ENCODE measurements around the gene CYSTM1.
A peak's percentile ranks its signal among the peaks of the same experiment; 100 is the strongest.

The CYSTM1 gene

DNA sequence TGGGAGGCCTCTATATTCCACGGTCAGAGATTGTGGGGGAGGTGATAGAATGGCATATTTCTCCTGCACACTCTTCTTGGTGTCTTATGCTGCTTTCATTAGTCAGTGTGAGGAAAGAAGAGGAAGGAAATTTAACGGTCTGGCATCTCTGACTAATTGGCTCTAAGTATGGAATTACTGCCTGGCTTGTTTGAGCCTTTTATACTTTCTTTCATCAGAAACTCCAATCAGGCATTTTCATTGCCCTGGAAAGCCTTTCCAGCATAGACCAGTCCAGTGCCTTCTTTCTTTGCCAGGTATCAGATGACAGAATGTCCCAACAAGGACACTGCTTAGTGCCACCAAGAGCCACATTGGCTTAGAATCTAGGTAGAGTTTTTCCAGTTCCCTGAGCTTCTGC, 30.2 kb downstream of the CYSTM1 start:
- DNase-seq = peak in 2 of 3 donors; percentile 45 to 50
- WGBS (ENCODE audit: insufficient coverage) = no CpG with 5 or more reads among the region's 2 CpGs
- POLR2A ChIA-PET = no interaction called here

DNA sequence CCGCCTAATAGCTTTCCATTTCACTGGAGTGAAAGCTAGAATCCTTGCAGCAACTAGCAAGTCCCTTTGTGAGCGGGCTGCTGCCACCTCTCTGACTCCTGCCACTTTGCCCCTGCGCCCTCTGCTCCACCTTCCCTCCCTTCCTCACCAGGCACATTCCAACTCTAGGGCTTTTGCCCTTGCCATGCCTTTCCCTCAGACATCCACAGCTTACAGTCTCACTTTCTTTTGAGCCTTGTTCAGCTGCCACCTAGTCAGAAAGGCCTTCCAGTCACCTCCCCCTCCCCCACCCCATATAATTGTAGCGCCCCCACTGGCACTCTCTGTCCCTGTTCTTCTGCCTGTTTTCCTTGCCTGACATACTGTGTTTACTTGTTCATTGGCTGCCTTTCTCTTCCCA, 31.0 kb downstream of the CYSTM1 start:
- no peaks in the 10 kb centered on the region for H3K9me3 ChIP-seq (ENCODE audit: control extremely low read depth in 1 of 5, control insufficient read depth in 4 of 5, insufficient read depth in 2 of 5, low read depth in 1 of 5, low read length in 4 of 5)
- ChIA-PET POLR2A (no interaction called here), CTCF (interaction anchor here (1.2 to 1.9 kb wide), 8 partner anchors 8 to 139 kb away, joined by 3 to 7 read pairs (median 4); no protein-coding TSS in a partner anchor)
- DNase-seq = no peak
- H3K4me3 ChIP-seq (ENCODE audit: control insufficient read depth in 1 of 7, extremely low read depth in 1 of 7, insufficient read depth in 4 of 7, low read depth in 2 of 7, low read length in 6 of 7) = no peak overlapping the region
- H3K4me1 ChIP-seq (ENCODE audit: control extremely low read depth in 1 of 4, control insufficient read depth in 4 of 4, insufficient read depth in 4 of 4, low read length in 3 of 4) = peaks cover 9 to 24% (median 10%) of the 10 kb centered on the region in 4 experiments
- H3K27me3 ChIP-seq (replicated peaks in 2 of 5; ENCODE audit: control insufficient read depth in 4 of 5, insufficient read depth in 5 of 5, low read length in 4 of 5) = no peaks in the 10 kb centered on the region
- WGBS (ENCODE audit: insufficient coverage) = 97% methylated on average over 3 of the region's 4 CpGs
- H3K36me3 ChIP-seq (ENCODE audit: control insufficient read depth in 4 of 4, insufficient read depth in 4 of 4, low read length in 3 of 4) = no peaks in the 10 kb centered on the region
- H3K27ac ChIP-seq (ENCODE audit: insufficient read depth in 1 of 2, low read depth in 1 of 2, low read length in 2 of 2, poor library complexity in 1 of 2, severe bottlenecking in 2 of 2) = no peak overlapping the region

More for the DNA sequence above, 30.2 kb downstream of the CYSTM1 start:
- H3K36me3 ChIP-seq (ENCODE audit: control insufficient read depth in 4 of 4, insufficient read depth in 4 of 4, low read length in 3 of 4) = no peaks in the 10 kb centered on the region
- H3K27me3 ChIP-seq (replicated peaks in 2 of 5; ENCODE audit: control insufficient read depth in 4 of 5, insufficient read depth in 5 of 5, low read length in 4 of 5) = no peaks in the 10 kb centered on the region
- CTCF ChIA-PET = interaction anchor here (1.3 to 1.9 kb wide), 4 partner anchors 10 to 25 kb away, joined by 4 to 5 read pairs (median 4); no protein-coding TSS in a partner anchor
- no peak overlapping the region for H3K27ac ChIP-seq (ENCODE audit: insufficient read depth in 1 of 2, low read depth in 1 of 2, low read length in 2 of 2, poor library complexity in 1 of 2, severe bottlenecking in 2 of 2)
- peaks cover 9 to 24% (median 10%) of the 10 kb centered on the region in 4 experiments for H3K4me1 ChIP-seq (ENCODE audit: control extremely low read depth in 1 of 4, control insufficient read depth in 4 of 4, insufficient read depth in 4 of 4, low read length in 3 of 4)
- no peak overlapping the region for H3K4me3 ChIP-seq (ENCODE audit: control insufficient read depth in 1 of 7, extremely low read depth in 1 of 7, insufficient read depth in 4 of 7, low read depth in 2 of 7, low read length in 6 of 7)
- H3K9me3 ChIP-seq (ENCODE audit: control extremely low read depth in 1 of 5, control insufficient read depth in 4 of 5, insufficient read depth in 2 of 5, low read depth in 1 of 5, low read length in 4 of 5) = no peaks in the 10 kb centered on the region

- H3K27ac ChIP-seq (ENCODE audit: insufficient read depth in 1 of 2, low read depth in 1 of 2, low read length in 2 of 2, poor library complexity in 1 of 2, severe bottlenecking in 2 of 2) = no peak overlapping the region
- H3K4me3 ChIP-seq (ENCODE audit: control insufficient read depth in 1 of 7, extremely low read depth in 1 of 7, insufficient read depth in 4 of 7, low read depth in 2 of 7, low read length in 6 of 7) = no peak overlapping the region
- no peaks in the 10 kb centered on the region for H3K9me3 ChIP-seq (ENCODE audit: control extremely low read depth in 1 of 5, control insufficient read depth in 4 of 5, insufficient read depth in 2 of 5, low read depth in 1 of 5, low read length in 4 of 5)
- ChIA-PET CTCF (interaction anchor here (0.8 to 1.9 kb wide), 8 partner anchors 8 to 151 kb away, joined by 3 to 7 read pairs (median 4); no protein-coding TSS in a partner anchor), POLR2A (no interaction called here)
- no peaks in the 10 kb centered on the region for H3K36me3 ChIP-seq (ENCODE audit: control insufficient read depth in 4 of 4, insufficient read depth in 4 of 4, low read length in 3 of 4)
- DNase-seq = no peak
- H3K4me1 ChIP-seq (ENCODE audit: control extremely low read depth in 1 of 4, control insufficient read depth in 4 of 4, insufficient read depth in 4 of 4, low read length in 3 of 4) = peaks cover 9 to 24% (median 10%) of the 10 kb centered on the region in 4 experiments
- H3K27me3 ChIP-seq (replicated peaks in 2 of 5; ENCODE audit: control insufficient read depth in 4 of 5, insufficient read depth in 5 of 5, low read length in 4 of 5) = no peaks in the 10 kb centered on the region
- 100% methylated on average over 1 of the region's 2 CpGs for WGBS (ENCODE audit: insufficient coverage)
Observed at GRCh38 chr5:140207250-140207964, 32.4 kb downstream of the CYSTM1 start.

- ChIA-PET CTCF (no interaction called here), POLR2A (no interaction called here)
- Histone ChIP-seq H3K36me3 (ENCODE audit: control insufficient read depth in 4 of 4, insufficient read depth in 4 of 4, low read length in 3 of 4) (no peaks in the 10 kb centered on the region), H3K27me3 (replicated peaks in 2 of 5; ENCODE audit: control insufficient read depth in 4 of 5, insufficient read depth in 5 of 5, low read length in 4 of 5) (no peaks in the 10 kb centered on the region), H3K27ac (ENCODE audit: insufficient read depth in 1 of 2, low read depth in 1 of 2, low read length in 2 of 2, poor library complexity in 1 of 2, severe bottlenecking in 2 of 2) (no peak overlapping the region), H3K4me3 (ENCODE audit: control insufficient read depth in 1 of 7, extremely low read depth in 1 of 7, insufficient read depth in 4 of 7, low read depth in 2 of 7, low read length in 6 of 7) (no peak overlapping the region), H3K4me1 (ENCODE audit: control extremely low read depth in 1 of 4, control insufficient read depth in 4 of 4, insufficient read depth in 4 of 4, low read length in 3 of 4) (peaks cover 9 to 24% (median 10%) of the 10 kb centered on the region in 4 experiments), H3K9me3 (ENCODE audit: control extremely low read depth in 1 of 5, control insufficient read depth in 4 of 5, insufficient read depth in 2 of 5, low read depth in 1 of 5, low read length in 4 of 5) (no peaks in the 10 kb centered on the region)
- DNase-seq = no peak
Observed at GRCh38 chr5:140208065-140208464, 33.1 kb downstream of the CYSTM1 start.

DNA sequence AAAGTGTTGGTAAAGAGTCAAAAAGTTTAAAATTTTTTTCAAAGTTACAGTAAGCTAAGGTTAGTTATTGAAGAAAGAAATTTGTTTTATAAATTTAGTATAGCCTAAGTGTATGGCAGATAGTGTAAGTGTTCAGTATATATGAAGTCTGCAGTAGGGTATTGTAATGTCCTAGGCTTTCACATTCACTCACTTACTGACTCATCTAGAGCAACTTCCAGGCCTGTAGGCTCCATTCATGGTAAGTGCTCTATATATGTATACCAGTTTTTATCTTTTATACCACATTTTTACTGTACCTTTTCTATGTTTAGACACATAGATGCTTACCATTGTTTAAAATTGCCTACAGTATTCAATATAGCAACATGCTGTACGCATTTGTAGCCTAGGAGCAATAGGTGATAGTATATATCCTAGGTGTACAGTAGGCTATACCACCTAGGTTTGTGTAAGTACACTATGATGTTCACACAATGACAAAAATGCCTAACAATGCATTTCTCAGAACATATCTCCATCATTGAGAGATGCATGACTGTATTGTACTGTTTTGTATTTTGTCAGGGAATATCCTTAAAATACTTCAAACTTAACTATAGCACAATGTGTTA, 38.5 kb downstream of the CYSTM1 start:
- WGBS (ENCODE audit: insufficient coverage) = no CpG with 5 or more reads among the region's 1 CpG
- Histone ChIP-seq H3K9me3 (ENCODE audit: control extremely low read depth in 1 of 5, control insufficient read depth in 4 of 5, insufficient read depth in 2 of 5, low read depth in 1 of 5, low read length in 4 of 5) (no peaks in the 10 kb centered on the region), H3K36me3 (ENCODE audit: control insufficient read depth in 4 of 4, insufficient read depth in 4 of 4, low read length in 3 of 4) (no peaks in the 10 kb centered on the region), H3K4me1 (ENCODE audit: control extremely low read depth in 1 of 4, control insufficient read depth in 4 of 4, insufficient read depth in 4 of 4, low read length in 3 of 4) (peaks cover 2 to 12% (median 12%) of the 10 kb centered on the region in 4 experiments), H3K27ac (ENCODE audit: insufficient read depth in 1 of 2, low read depth in 1 of 2, low read length in 2 of 2, poor library complexity in 1 of 2, severe bottlenecking in 2 of 2) (no peak overlapping the region), H3K4me3 (ENCODE audit: control insufficient read depth in 1 of 7, extremely low read depth in 1 of 7, insufficient read depth in 4 of 7, low read depth in 2 of 7, low read length in 6 of 7) (no peak overlapping the region), H3K27me3 (replicated peaks in 2 of 5; ENCODE audit: control insufficient read depth in 4 of 5, insufficient read depth in 5 of 5, low read length in 4 of 5) (peaks cover 0 to 15% (median 4%) of the 10 kb centered on the region in 5 experiments)
- CTCF ChIA-PET = interaction anchor here (0.9 kb wide), 1 partner anchor 26 kb away, joined by 3 read pairs; no protein-coding TSS in a partner anchor
- POLR2A ChIA-PET = no interaction called here
- no peak for DNase-seq

- 83% methylated on average over 2 of the region's 4 CpGs for WGBS (ENCODE audit: insufficient coverage)
- Histone ChIP-seq H3K27me3 (replicated peaks in 2 of 5; ENCODE audit: control insufficient read depth in 4 of 5, insufficient read depth in 5 of 5, low read length in 4 of 5) (peaks cover 0 to 15% (median 5%) of the 10 kb centered on the region in 5 experiments), H3K4me1 (ENCODE audit: control extremely low read depth in 1 of 4, control insufficient read depth in 4 of 4, insufficient read depth in 4 of 4, low read length in 3 of 4) (peaks cover 2 to 12% (median 12%) of the 10 kb centered on the region in 4 experiments), H3K27ac (ENCODE audit: insufficient read depth in 1 of 2, low read depth in 1 of 2, low read length in 2 of 2, poor library complexity in 1 of 2, severe bottlenecking in 2 of 2) (no peak overlapping the region), H3K9me3 (ENCODE audit: control extremely low read depth in 1 of 5, control insufficient read depth in 4 of 5, insufficient read depth in 2 of 5, low read depth in 1 of 5, low read length in 4 of 5) (no peaks in the 10 kb centered on the region), H3K4me3 (ENCODE audit: control insufficient read depth in 1 of 7, extremely low read depth in 1 of 7, insufficient read depth in 4 of 7, low read depth in 2 of 7, low read length in 6 of 7) (no peak overlapping the region), H3K36me3 (ENCODE audit: control insufficient read depth in 4 of 4, insufficient read depth in 4 of 4, low read length in 3 of 4) (no peaks in the 10 kb centered on the region)
- ChIA-PET POLR2A (interaction anchor here (0.8 kb wide), 1 partner anchor 100 kb away, joined by 3 read pairs; no protein-coding TSS in a partner anchor), CTCF (interaction anchor here (0.9 to 1.5 kb wide), 7 partner anchors 8 to 30 kb away, joined by 3 to 4 read pairs (median 4); no protein-coding TSS in a partner anchor)
- DNase-seq = peak; percentile 70 to 91 (median 89)
Observed at GRCh38 chr5:140214831-140215230, 39.8 kb downstream of the CYSTM1 start.

DNA sequence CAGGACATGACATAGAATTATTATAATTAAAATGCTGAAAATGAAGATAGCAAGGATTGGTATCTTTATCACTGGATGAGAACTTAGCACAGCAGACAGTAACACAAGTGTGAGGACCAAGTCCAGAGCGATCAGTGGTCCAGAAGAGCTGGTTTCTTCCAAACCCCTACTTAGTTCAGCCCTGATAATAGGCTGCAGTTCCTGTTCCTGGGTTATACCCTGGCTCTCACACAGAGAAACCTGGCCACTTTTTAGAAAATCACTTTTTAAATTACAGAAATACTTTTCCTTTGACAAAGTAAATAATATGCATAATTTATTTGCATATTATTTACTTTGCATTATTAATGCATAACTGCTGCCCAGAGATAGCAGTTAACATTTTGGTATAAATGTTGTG, 40.3 kb downstream of the CYSTM1 start:
- Histone ChIP-seq H3K4me3 (ENCODE audit: control insufficient read depth in 1 of 7, extremely low read depth in 1 of 7, insufficient read depth in 4 of 7, low read depth in 2 of 7, low read length in 6 of 7) (no peak overlapping the region), H3K4me1 (ENCODE audit: control extremely low read depth in 1 of 4, control insufficient read depth in 4 of 4, insufficient read depth in 4 of 4, low read length in 3 of 4) (peaks cover 2 to 12% (median 12%) of the 10 kb centered on the region in 4 experiments), H3K27me3 (replicated peaks in 2 of 5; ENCODE audit: control insufficient read depth in 4 of 5, insufficient read depth in 5 of 5, low read length in 4 of 5) (peaks cover 0 to 15% (median 6%) of the 10 kb centered on the region in 5 experiments), H3K36me3 (ENCODE audit: control insufficient read depth in 4 of 4, insufficient read depth in 4 of 4, low read length in 3 of 4) (no peaks in the 10 kb centered on the region), H3K9me3 (ENCODE audit: control extremely low read depth in 1 of 5, control insufficient read depth in 4 of 5, insufficient read depth in 2 of 5, low read depth in 1 of 5, low read length in 4 of 5) (no peaks in the 10 kb centered on the region), H3K27ac (ENCODE audit: insufficient read depth in 1 of 2, low read depth in 1 of 2, low read length in 2 of 2, poor library complexity in 1 of 2, severe bottlenecking in 2 of 2) (no peak overlapping the region)
- CTCF ChIA-PET = interaction anchor here (0.9 to 1.5 kb wide), 8 partner anchors 8 to 158 kb away, joined by 3 to 4 read pairs (median 4); no protein-coding TSS in a partner anchor
- WGBS (ENCODE audit: insufficient coverage) = 100% methylated on average over 1 of the region's 1 CpG
- no peak for DNase-seq
- POLR2A ChIA-PET = interaction anchor here (0.6 to 0.8 kb wide), 2 partner anchors 17 to 100 kb away, joined by 3 to 4 read pairs; no protein-coding TSS in a partner anchor

All from common myeloid progenitor, CD34-positive (primary cell).